Measurements from ENCODE around the gene BRME1. TPM values are rescaled to one million over a fixed set of nuclear protein-coding genes. Genes with fewer than 3 reads are reported as not detected.

BRME1 gene
- 1 to 10 TPM in 1 of 2 donors, under 1 TPM in 1; 0.82 to 1.7 TPM for total RNA-seq
- 1.1 to 5.4 reads per million in 2 donors for total RNA-seq

- no peaks in the 10 kb centered on the region for H3K27me3 Mint-ChIP-seq
- ATAC-seq = peak; percentile 100
- no peaks in the 10 kb centered on the region for H3K36me3 Mint-ChIP-seq (ENCODE audit: low read depth)
- peak; percentile 90 to 93 (median 92) for DNase-seq
- H3K9me3 ChIP-seq (ENCODE audit: control insufficient read depth, low read length, poor library complexity, severe bottlenecking) = no peaks in the 10 kb centered on the region
- peak within 1 kb of the TSS; percentile 29 for H3K27ac Mint-ChIP-seq
- peaks cover 10% of the 10 kb centered on the region for H3K4me1 Mint-ChIP-seq
- peak within 1 kb of the TSS; percentile 88 for H3K4me3 Mint-ChIP-seq
These were observed at the start of gene BRME1, which contains the start of gene CC2D1A for GRCh38 chr19:13905634-13906520. Gene BRME1, minus strand, starts transcription at chr19:13906117. Its CDS starts 1,225 bp downstream, at chr19:13904892. Gene CC2D1A, plus strand, starts transcription at chr19:13906201. Its CDS starts 241 bp downstream, at chr19:13906442.

- no peak for ATAC-seq
- Mint-ChIP-seq H3K4me1 (peaks cover 13% of the 10 kb centered on the region), H3K36me3 (ENCODE audit: low read depth) (no peaks in the 10 kb centered on the region)
These were observed 48.3 kb upstream of the BRME1 start for GRCh38 chr19:13954185-13954584.

GRCh38 chr19:13952931-13953531 lies 47.1 kb upstream of the BRME1 start:
- no peak for DNase-seq
- Mint-ChIP-seq H3K4me1 (peaks cover 13% of the 10 kb centered on the region), H3K4me3 (peak overlapping the region; percentile 97), H3K27ac (peak overlapping the region; percentile 93), H3K36me3 (ENCODE audit: low read depth) (no peaks in the 10 kb centered on the region), H3K27me3 (no peaks in the 10 kb centered on the region)
- no peaks in the 10 kb centered on the region for H3K9me3 ChIP-seq (ENCODE audit: control insufficient read depth, low read length, poor library complexity, severe bottlenecking)
- ATAC-seq = no peak

More at GRCh38 chr19:13954185-13954584, 48.3 kb upstream of the BRME1 start:
- Mint-ChIP-seq H3K27me3 (no peaks in the 10 kb centered on the region), H3K4me3 (peak overlapping the region; percentile 68), H3K27ac (peak overlapping the region; percentile 93)
- no peak for DNase-seq
- no peaks in the 10 kb centered on the region for H3K9me3 ChIP-seq (ENCODE audit: control insufficient read depth, low read length, poor library complexity, severe bottlenecking)

GRCh38 chr19:13952154-13952930 lies 46.4 kb upstream of the BRME1 start, which contains the start of gene DCAF15:
Gene DCAF15, plus strand, starts transcription at chr19:13952509. Its CDS starts 4 bp downstream, at chr19:13952513.
- DNase-seq (peak; percentile 95 to 98 (median 96)), ATAC-seq (peak; percentile 97)
- Mint-ChIP-seq H3K27me3 (no peaks in the 10 kb centered on the region), H3K36me3 (ENCODE audit: low read depth) (no peaks in the 10 kb centered on the region), H3K4me1 (peaks cover 13% of the 10 kb centered on the region), H3K4me3 (peak within 1 kb of the TSS; percentile 97), H3K27ac (peak within 1 kb of the TSS; percentile 93)
- H3K9me3 ChIP-seq (ENCODE audit: control insufficient read depth, low read length, poor library complexity, severe bottlenecking) = no peaks in the 10 kb centered on the region

GRCh38 chr19:13951799-13952153 lies 45.9 kb upstream of the BRME1 start:
- H3K36me3 Mint-ChIP-seq (ENCODE audit: low read depth) = no peaks in the 10 kb centered on the region
- peaks cover 13% of the 10 kb centered on the region for H3K4me1 Mint-ChIP-seq
- no peaks in the 10 kb centered on the region for H3K27me3 Mint-ChIP-seq
- ATAC-seq (peak; percentile 2), DNase-seq (no peak)
- H3K27ac Mint-ChIP-seq = peak overlapping the region; percentile 93
- peak overlapping the region; percentile 97 for H3K4me3 Mint-ChIP-seq
- no peaks in the 10 kb centered on the region for H3K9me3 ChIP-seq (ENCODE audit: control insufficient read depth, low read length, poor library complexity, severe bottlenecking)

GRCh38 chr19:13951043-13951442 lies 45.1 kb upstream of the BRME1 start:
- peaks cover 12% of the 10 kb centered on the region for H3K4me1 Mint-ChIP-seq

GRCh38 chr19:13946414-13946813 lies 40.5 kb upstream of the BRME1 start:
- Mint-ChIP-seq H3K27me3 (no peaks in the 10 kb centered on the region), H3K4me1 (no peaks in the 10 kb centered on the region), H3K36me3 (ENCODE audit: low read depth) (no peaks in the 10 kb centered on the region), H3K4me3 (no peak overlapping the region), H3K27ac (no peak overlapping the region)
- no peak for ATAC-seq
- no peaks in the 10 kb centered on the region for H3K9me3 ChIP-seq (ENCODE audit: control insufficient read depth, low read length, poor library complexity, severe bottlenecking)
- no peak for DNase-seq

More at GRCh38 chr19:13951043-13951442, 45.1 kb upstream of the BRME1 start:
- ATAC-seq = no peak
- no peak for DNase-seq
- no peaks in the 10 kb centered on the region for H3K27me3 Mint-ChIP-seq
- no peaks in the 10 kb centered on the region for H3K9me3 ChIP-seq (ENCODE audit: control insufficient read depth, low read length, poor library complexity, severe bottlenecking)
- no peak overlapping the region for H3K27ac Mint-ChIP-seq
- H3K36me3 Mint-ChIP-seq (ENCODE audit: low read depth) = no peaks in the 10 kb centered on the region
- no peak overlapping the region for H3K4me3 Mint-ChIP-seq

GRCh38 chr19:13942023-13942684 lies 36.2 kb upstream of the BRME1 start:
- DNase-seq (no peak), ATAC-seq (no peak)
- peaks cover 2% of the 10 kb centered on the region for H3K4me1 Mint-ChIP-seq
- peaks cover 2% of the 10 kb centered on the region for H3K36me3 Mint-ChIP-seq (ENCODE audit: low read depth)
- no peak overlapping the region for H3K27ac Mint-ChIP-seq
- no peak overlapping the region for H3K4me3 Mint-ChIP-seq
- H3K27me3 Mint-ChIP-seq = no peaks in the 10 kb centered on the region
- no peaks in the 10 kb centered on the region for H3K9me3 ChIP-seq (ENCODE audit: control insufficient read depth, low read length, poor library complexity, severe bottlenecking)

GRCh38 chr19:13938301-13939064 lies 32.6 kb upstream of the BRME1 start, which contains the start of gene PODNL1:
Gene PODNL1, minus strand, starts transcription at chr19:13938417. Its CDS starts 236 bp downstream, at chr19:13938181.
- no peak within 1 kb of the TSS for H3K4me3 Mint-ChIP-seq
- H3K9me3 ChIP-seq (ENCODE audit: control insufficient read depth, low read length, poor library complexity, severe bottlenecking) = no peaks in the 10 kb centered on the region
- H3K36me3 Mint-ChIP-seq (ENCODE audit: low read depth) = peaks cover 2% of the 10 kb centered on the region
- H3K27me3 Mint-ChIP-seq = peaks cover 18% of the 10 kb centered on the region
- no peak for ATAC-seq
- DNase-seq = no peak
- peaks cover 13% of the 10 kb centered on the region for H3K4me1 Mint-ChIP-seq
- H3K27ac Mint-ChIP-seq = no peak within 1 kb of the TSS

- no peak overlapping the region for H3K4me3 Mint-ChIP-seq
- H3K27me3 Mint-ChIP-seq = peaks cover 19% of the 10 kb centered on the region
- no peak overlapping the region for H3K27ac Mint-ChIP-seq
- peaks cover 16% of the 10 kb centered on the region for H3K4me1 Mint-ChIP-seq
- ATAC-seq (no peak), DNase-seq (no peak)
- peaks cover 2% of the 10 kb centered on the region for H3K36me3 Mint-ChIP-seq (ENCODE audit: low read depth)
- no peaks in the 10 kb centered on the region for H3K9me3 ChIP-seq (ENCODE audit: control insufficient read depth, low read length, poor library complexity, severe bottlenecking)
These were observed 31.8 kb upstream of the BRME1 start for GRCh38 chr19:13937479-13938300.

GRCh38 chr19:13935765-13936510 lies 30.0 kb upstream of the BRME1 start:
- DNase-seq (no peak), ATAC-seq (no peak)
- Mint-ChIP-seq H3K4me3 (no peak overlapping the region), H3K4me1 (peaks cover 16% of the 10 kb centered on the region), H3K27ac (no peak overlapping the region), H3K27me3 (peaks cover 19% of the 10 kb centered on the region), H3K36me3 (ENCODE audit: low read depth) (peaks cover 2% of the 10 kb centered on the region)
- no peaks in the 10 kb centered on the region for H3K9me3 ChIP-seq (ENCODE audit: control insufficient read depth, low read length, poor library complexity, severe bottlenecking)

Measured in T-helper 17 cell (primary cell).